ENCODE data around the gene PRDM12. TPM values are rescaled to one million over a fixed set of nuclear protein-coding genes. Genes with fewer than 3 reads are reported as not detected.

PRDM12 gene
- total and polyA plus RNA-seq, 2 donors (not counting 1 experiment from before 2014, with no cell fraction given) = not detected

DNA sequence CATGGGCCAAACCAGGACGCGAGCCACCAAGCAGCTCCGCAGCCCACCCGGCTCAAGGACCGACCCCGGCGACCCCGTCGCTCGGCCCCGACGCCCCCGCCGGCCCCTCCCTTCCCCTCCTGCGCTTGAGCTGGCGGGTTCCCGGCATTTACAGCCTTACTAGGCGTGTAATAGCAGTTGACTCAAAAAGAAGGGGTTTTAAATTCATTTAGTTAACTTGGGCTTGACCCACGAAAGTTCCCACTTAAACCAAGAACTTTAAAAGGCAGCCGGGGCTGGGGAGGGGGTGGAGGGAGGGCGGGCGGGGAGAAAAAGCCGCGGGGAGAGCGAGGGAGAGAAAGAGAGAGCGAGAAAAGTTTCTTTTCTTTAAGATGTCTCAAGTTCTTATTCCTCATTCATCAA is 636 bp downstream of the PRDM12 start:
- Mint-ChIP-seq H3K4me3 (peak overlapping the region; percentile 75), H3K27ac (no peak overlapping the region), H3K4me1 (peaks cover 27% of the 10 kb centered on the region), H3K9me3 (ENCODE audit: insufficient read depth) (no peaks in the 10 kb centered on the region), H3K27me3 (peaks cover 53% of the 10 kb centered on the region)
- ChIA-PET POLR2A (no interaction called here), CTCF (interaction anchor here (1.0 to 1.1 kb wide), 2 partner anchors 17 to 18 kb away, joined by 3 read pairs; no protein-coding TSS in a partner anchor)
- no peaks in the 10 kb centered on the region for H4K20me1 ChIP-seq (ENCODE audit: control insufficient read depth, insufficient read depth, low read length, poor library complexity, severe bottlenecking)
- ATAC-seq (ENCODE audit: low read depth) (no peak), DNase-seq (no peak)
- peak overlapping the region; percentile 74 for H3K4me2 ChIP-seq (replicated peaks; ENCODE audit: low read depth, low read length, poor library complexity, severe bottlenecking)
- no peak overlapping the region for H3K9ac ChIP-seq (ENCODE audit: low read length)
- no peak overlapping the region for H3K4me3 ChIP-seq (ENCODE audit: control extremely low read depth in 1 of 5, extremely low read depth in 1 of 5, insufficient read depth in 1 of 5, low read depth in 2 of 5, low read length in 4 of 5)
- no peak for TF ChIP-seq EZH2 (IDR thresholded peaks at IDR 0.05; ENCODE audit: borderline replicate concordance, insufficient read depth, low read depth, low read length, poor library complexity, severe bottlenecking)
- TF ChIP-seq, protein P1, sequence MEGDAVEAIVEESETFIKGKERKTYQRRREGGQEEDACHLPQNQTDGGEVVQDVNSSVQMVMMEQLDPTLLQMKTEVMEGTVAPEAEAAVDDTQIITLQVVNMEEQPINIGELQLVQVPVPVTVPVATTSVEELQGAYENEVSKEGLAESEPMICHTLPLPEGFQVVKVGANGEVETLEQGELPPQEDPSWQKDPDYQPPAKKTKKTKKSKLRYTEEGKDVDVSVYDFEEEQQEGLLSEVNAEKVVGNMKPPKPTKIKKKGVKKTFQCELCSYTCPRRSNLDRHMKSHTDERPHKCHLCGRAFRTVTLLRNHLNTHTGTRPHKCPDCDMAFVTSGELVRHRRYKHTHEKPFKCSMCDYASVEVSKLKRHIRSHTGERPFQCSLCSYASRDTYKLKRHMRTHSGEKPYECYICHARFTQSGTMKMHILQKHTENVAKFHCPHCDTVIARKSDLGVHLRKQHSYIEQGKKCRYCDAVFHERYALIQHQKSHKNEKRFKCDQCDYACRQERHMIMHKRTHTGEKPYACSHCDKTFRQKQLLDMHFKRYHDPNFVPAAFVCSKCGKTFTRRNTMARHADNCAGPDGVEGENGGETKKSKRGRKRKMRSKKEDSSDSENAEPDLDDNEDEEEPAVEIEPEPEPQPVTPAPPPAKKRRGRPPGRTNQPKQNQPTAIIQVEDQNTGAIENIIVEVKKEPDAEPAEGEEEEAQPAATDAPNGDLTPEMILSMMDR (IDR thresholded peaks at IDR 0.05) = no peak
- H3K27ac ChIP-seq (ENCODE audit: low read length in 2 of 2) = no peak overlapping the region
- intact Hi-C loops (cut with micrococcal nuclease) = no loop called here
- 6% methylated on average over 9 of the region's 26 CpGs for WGBS (ENCODE audit: insufficient coverage)
- peaks cover 0 to 82% (median 48%) of the 10 kb centered on the region in 4 experiments for H3K27me3 ChIP-seq (replicated peaks in 1 of 4; ENCODE audit: control extremely low read depth in 1 of 4, control insufficient read depth in 3 of 4, insufficient read depth in 4 of 4, low read length in 3 of 4)
- H3K4me1 ChIP-seq (ENCODE audit: control insufficient read depth in 2 of 2, insufficient read depth in 2 of 2, low read length in 2 of 2) = peaks cover 60 to 62% of the 10 kb centered on the region in 2 donors
- no peaks in the 10 kb centered on the region for H3K79me2 ChIP-seq (ENCODE audit: control insufficient read depth, insufficient read depth, low read length)
- H3K36me3 ChIP-seq (replicated peaks in 1 of 2; ENCODE audit: control extremely low read depth in 1 of 2, control insufficient read depth in 1 of 2, extremely low read depth in 1 of 2, insufficient read depth in 2 of 2, low read length in 1 of 2) = no peaks in the 10 kb centered on the region
- H3K9me3 ChIP-seq (ENCODE audit: control extremely low read depth in 1 of 3, control insufficient read depth in 2 of 3, insufficient read depth in 1 of 3, low read length in 2 of 3) = peaks cover 0 to 30% (median 0%) of the 10 kb centered on the region in 3 donors
- peak overlapping the region; percentile 6 for H2AFZ ChIP-seq (ENCODE audit: insufficient read depth, low read depth, low read length, poor library complexity, severe bottlenecking)

DNA sequence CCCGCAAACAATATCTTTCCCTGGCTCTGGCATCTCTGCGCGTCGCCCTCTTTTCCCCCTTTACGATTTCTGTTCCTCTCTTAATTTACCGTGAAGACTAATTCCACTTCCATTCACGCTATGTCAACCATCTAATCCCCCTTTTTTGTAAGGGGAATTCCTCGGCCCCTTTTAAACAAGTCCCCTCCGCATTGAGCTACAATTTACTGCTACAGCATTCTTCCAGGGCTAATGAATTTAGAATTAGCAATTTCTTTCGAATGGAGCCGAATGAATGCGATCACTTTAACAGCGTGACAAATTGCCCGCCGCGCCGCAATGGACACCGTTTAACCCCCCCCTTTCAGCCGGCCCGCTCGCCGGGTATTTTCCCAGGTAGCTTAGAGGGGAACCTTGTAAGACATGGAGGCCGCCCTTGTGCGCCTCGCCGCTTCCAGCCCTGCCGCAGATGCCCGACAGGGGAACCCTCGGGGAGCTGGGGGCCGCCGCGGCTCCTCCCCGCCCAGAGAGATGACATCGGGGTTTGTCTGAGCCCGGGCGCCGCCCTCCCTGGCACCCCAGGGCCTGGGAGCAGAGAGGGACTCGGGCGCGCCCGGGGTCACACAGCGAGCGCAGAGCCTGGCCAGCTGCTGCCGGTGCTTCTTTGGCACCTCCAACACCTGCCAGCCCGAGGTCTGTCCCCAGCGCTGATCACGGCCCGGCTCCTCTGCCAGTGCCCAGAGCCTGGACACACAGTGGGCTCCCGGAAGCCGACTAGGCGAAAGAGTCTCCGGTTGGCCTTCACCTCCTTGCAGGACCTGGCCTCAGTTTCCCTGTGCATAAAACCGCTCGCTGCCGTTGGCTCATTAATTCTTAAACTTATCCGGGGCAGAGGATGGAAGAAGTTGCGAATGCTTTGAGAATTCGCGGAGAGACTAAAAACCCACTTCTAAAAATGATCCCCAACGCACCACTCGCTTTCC is 1.3 kb downstream of the PRDM12 start:
- Histone ChIP-seq H3K9ac (ENCODE audit: low read length) (no peak overlapping the region), H3K27ac (ENCODE audit: low read length in 2 of 2) (no peak overlapping the region), H3K4me2 (replicated peaks; ENCODE audit: low read depth, low read length, poor library complexity, severe bottlenecking) (peak overlapping the region; percentile 45), H3K27me3 (replicated peaks in 1 of 4; ENCODE audit: control extremely low read depth in 1 of 4, control insufficient read depth in 3 of 4, insufficient read depth in 4 of 4, low read length in 3 of 4) (peaks cover 0 to 76% (median 47%) of the 10 kb centered on the region in 4 experiments), H3K79me2 (ENCODE audit: control insufficient read depth, insufficient read depth, low read length) (no peaks in the 10 kb centered on the region), H3K9me3 (ENCODE audit: control extremely low read depth in 1 of 3, control insufficient read depth in 2 of 3, insufficient read depth in 1 of 3, low read length in 2 of 3) (peaks cover 0 to 30% (median 0%) of the 10 kb centered on the region in 3 donors), H2AFZ (ENCODE audit: insufficient read depth, low read depth, low read length, poor library complexity, severe bottlenecking) (peak overlapping the region; percentile 6), H3K4me3 (ENCODE audit: control extremely low read depth in 1 of 5, extremely low read depth in 1 of 5, insufficient read depth in 1 of 5, low read depth in 2 of 5, low read length in 4 of 5) (no peak overlapping the region), H3K36me3 (replicated peaks in 1 of 2; ENCODE audit: control extremely low read depth in 1 of 2, control insufficient read depth in 1 of 2, extremely low read depth in 1 of 2, insufficient read depth in 2 of 2, low read length in 1 of 2) (no peaks in the 10 kb centered on the region), H3K4me1 (ENCODE audit: control insufficient read depth in 2 of 2, insufficient read depth in 2 of 2, low read length in 2 of 2) (peaks cover 55 to 62% of the 10 kb centered on the region in 2 donors), H4K20me1 (ENCODE audit: control insufficient read depth, insufficient read depth, low read length, poor library complexity, severe bottlenecking) (no peaks in the 10 kb centered on the region)
- POLR2A ChIA-PET = no interaction called here
- CTCF ChIA-PET = interaction anchor here (1.1 kb wide), 1 partner anchor 17 kb away, joined by 3 read pairs; no protein-coding TSS in a partner anchor
- intact Hi-C loops (cut with micrococcal nuclease) = no loop called here
- peak; percentile 56 for DNase-seq
- Mint-ChIP-seq H3K4me3 (peak overlapping the region; percentile 75), H3K4me1 (peaks cover 25% of the 10 kb centered on the region), H3K27ac (no peak overlapping the region), H3K27me3 (peaks cover 59% of the 10 kb centered on the region), H3K9me3 (ENCODE audit: insufficient read depth) (no peaks in the 10 kb centered on the region)
- ATAC-seq (ENCODE audit: low read depth) = no peak
- WGBS (ENCODE audit: insufficient coverage) = 7% methylated on average over 58 of the region's 61 CpGs
- TF ChIP-seq, protein P1 (IDR thresholded peaks at IDR 0.05) = no peak
- peak; percentile 92 for TF ChIP-seq EZH2 (IDR thresholded peaks at IDR 0.05; ENCODE audit: borderline replicate concordance, insufficient read depth, low read depth, low read length, poor library complexity, severe bottlenecking)
